Chondrocyte (in vitro differentiated cells): Measurements from ENCODE around the gene ZSWIM7. TPM values are rescaled to one million over a fixed set of nuclear protein-coding genes. Genes with fewer than 3 reads are reported as not detected.
A peak's percentile ranks its signal among the peaks of the same experiment; 100 is the strongest.

ENCODE experiments used
- DNase-seq: peaks from one replicate; pipeline ENCODE4 v3.0.0; 2021; ENCODE audit warnings: mixed read lengths, low spot score
- H3K27ac Mint-ChIP-seq: one replicate; pipeline ENCODE4 v1.8.0; 2021; ENCODE audit warnings: mild to moderate bottlenecking, moderate library complexity, mixed read lengths; ENCODE audit not compliant: unreplicated experiment
- H3K27me3 Mint-ChIP-seq: 2 replicates; pipeline ENCODE4 v1.8.0; 2021; ENCODE audit warnings: low read depth, mixed read lengths
- H3K36me3 Mint-ChIP-seq: 2 replicates; pipeline ENCODE4 v1.8.0; 2021; ENCODE audit warnings: low read depth, mixed read lengths
- H3K4me1 Mint-ChIP-seq: 2 replicates; pipeline ENCODE4 v1.8.0; 2021; ENCODE audit warnings: low read depth, mild to moderate bottlenecking, mixed read lengths
- H3K4me3 Mint-ChIP-seq: one replicate; pipeline ENCODE4 v1.8.0; 2021; ENCODE audit warnings: mild to moderate bottlenecking, moderate library complexity, mixed read lengths; ENCODE audit not compliant: unreplicated experiment
- H3K9me3 Mint-ChIP-seq: 2 replicates; pipeline ENCODE4 v1.8.0; 2021; ENCODE audit warnings: low read depth, mixed read lengths
- total RNA-seq: library from RNA; stranded (reverse); gene quantifications from 3 replicates; pipeline ENCODE4 v1.2.1, GENCODE V29; 2021
- TF ChIP-seq, protein P1 (sequence below): fragments of 200-600 bp; sonication (generic); IDR thresholded peaks from 2 replicates; pipeline ENCODE4 v1.5.0; 2021; ENCODE audit warnings: antibody characterized with exemption, mild to moderate bottlenecking, moderate library complexity

The ZSWIM7 gene
- total RNA-seq, 1 donor from 2014 or later, result 16.7 TPM

- no peaks in the 10 kb centered on the region for H3K9me3 Mint-ChIP-seq
- peak overlapping the region; percentile 41 for H3K4me3 Mint-ChIP-seq
- peak overlapping the region; percentile 82 for H3K27ac Mint-ChIP-seq
- H3K27me3 Mint-ChIP-seq, result no peaks in the 10 kb centered on the region
- DNase-seq, result no peak
- H3K4me1 Mint-ChIP-seq, result peaks cover 37% of the 10 kb centered on the region
- TF ChIP-seq, protein P1, sequence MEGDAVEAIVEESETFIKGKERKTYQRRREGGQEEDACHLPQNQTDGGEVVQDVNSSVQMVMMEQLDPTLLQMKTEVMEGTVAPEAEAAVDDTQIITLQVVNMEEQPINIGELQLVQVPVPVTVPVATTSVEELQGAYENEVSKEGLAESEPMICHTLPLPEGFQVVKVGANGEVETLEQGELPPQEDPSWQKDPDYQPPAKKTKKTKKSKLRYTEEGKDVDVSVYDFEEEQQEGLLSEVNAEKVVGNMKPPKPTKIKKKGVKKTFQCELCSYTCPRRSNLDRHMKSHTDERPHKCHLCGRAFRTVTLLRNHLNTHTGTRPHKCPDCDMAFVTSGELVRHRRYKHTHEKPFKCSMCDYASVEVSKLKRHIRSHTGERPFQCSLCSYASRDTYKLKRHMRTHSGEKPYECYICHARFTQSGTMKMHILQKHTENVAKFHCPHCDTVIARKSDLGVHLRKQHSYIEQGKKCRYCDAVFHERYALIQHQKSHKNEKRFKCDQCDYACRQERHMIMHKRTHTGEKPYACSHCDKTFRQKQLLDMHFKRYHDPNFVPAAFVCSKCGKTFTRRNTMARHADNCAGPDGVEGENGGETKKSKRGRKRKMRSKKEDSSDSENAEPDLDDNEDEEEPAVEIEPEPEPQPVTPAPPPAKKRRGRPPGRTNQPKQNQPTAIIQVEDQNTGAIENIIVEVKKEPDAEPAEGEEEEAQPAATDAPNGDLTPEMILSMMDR, result no peak
- H3K36me3 Mint-ChIP-seq, result peaks cover 4% of the 10 kb centered on the region
These were observed 32.6 kb downstream of the ZSWIM7 start for GRCh38 chr17:15966879-15967248.

GRCh38 chr17:15966183-15966878 is 33.2 kb downstream of the ZSWIM7 start:
- peaks cover 4% of the 10 kb centered on the region for H3K36me3 Mint-ChIP-seq
- no peaks in the 10 kb centered on the region for H3K9me3 Mint-ChIP-seq
- H3K27ac Mint-ChIP-seq, result peak overlapping the region; percentile 82
- peak overlapping the region; percentile 41 for H3K4me3 Mint-ChIP-seq
- H3K27me3 Mint-ChIP-seq, result no peaks in the 10 kb centered on the region
- TF ChIP-seq, protein P1, result no peak
- peaks cover 40% of the 10 kb centered on the region for H3K4me1 Mint-ChIP-seq
- no peak for DNase-seq

DNA sequence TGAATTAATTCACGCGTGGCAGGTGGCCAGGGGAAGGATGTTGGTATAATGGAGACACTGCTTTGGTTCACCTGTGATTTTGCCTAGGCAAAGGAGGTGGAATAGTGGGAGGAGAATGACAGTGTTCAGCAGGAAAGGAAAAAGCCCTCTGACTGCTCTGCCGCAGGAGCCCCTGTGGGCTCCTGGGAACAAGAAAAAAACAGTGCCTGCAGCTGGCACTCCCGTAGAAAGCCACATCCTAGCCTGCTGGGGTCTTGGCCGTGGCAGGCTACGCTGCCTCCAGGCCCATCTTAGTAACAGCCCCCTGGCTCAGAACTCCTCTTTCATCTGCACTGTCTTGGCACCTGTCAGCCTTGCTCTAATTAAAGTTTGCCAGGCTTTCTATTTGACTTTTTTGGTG is 34.0 kb downstream of the ZSWIM7 start:
- Mint-ChIP-seq H3K27ac (peak overlapping the region; percentile 65), H3K4me1 (peaks cover 38% of the 10 kb centered on the region), H3K27me3 (no peaks in the 10 kb centered on the region), H3K4me3 (peak overlapping the region; percentile 5), H3K9me3 (no peaks in the 10 kb centered on the region), H3K36me3 (peaks cover 4% of the 10 kb centered on the region)
- no peak for DNase-seq
- TF ChIP-seq, protein P1, result no peak

GRCh38 chr17:15963670-15964110 is 35.8 kb downstream of the ZSWIM7 start:
- TF ChIP-seq, protein P1, result no peak
- Mint-ChIP-seq H3K36me3 (no peaks in the 10 kb centered on the region), H3K4me3 (no peak overlapping the region), H3K27ac (no peak overlapping the region), H3K27me3 (no peaks in the 10 kb centered on the region), H3K4me1 (peaks cover 50% of the 10 kb centered on the region), H3K9me3 (no peaks in the 10 kb centered on the region)
- no peak for DNase-seq

DNA sequence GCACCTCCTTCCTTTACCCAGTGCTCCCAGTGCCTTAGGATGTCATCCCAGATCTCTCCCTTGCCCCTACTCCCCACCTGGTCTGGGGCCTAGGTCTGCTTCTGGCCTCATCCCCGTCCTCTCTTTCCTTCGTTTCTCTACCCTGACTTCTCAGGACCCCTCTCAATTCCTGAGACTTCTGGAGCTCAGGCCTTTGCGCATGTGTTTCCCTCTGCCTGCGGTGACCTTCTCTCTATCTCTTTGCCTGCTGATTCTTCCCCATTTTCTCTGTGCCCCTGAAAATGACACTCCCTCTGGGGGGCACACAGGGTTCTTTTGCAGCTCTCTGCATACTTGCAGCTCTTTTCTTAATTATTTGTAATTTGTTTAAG is 41.0 kb downstream of the ZSWIM7 start:
- Mint-ChIP-seq H3K27me3 (no peaks in the 10 kb centered on the region), H3K9me3 (no peaks in the 10 kb centered on the region), H3K4me1 (peaks cover 45% of the 10 kb centered on the region), H3K36me3 (no peaks in the 10 kb centered on the region), H3K27ac (peak overlapping the region; percentile 80), H3K4me3 (no peak overlapping the region)
- DNase-seq, result no peak
- TF ChIP-seq, protein P1, result no peak
